Measurements from ENCODE around the gene DEAF1. TPM values are rescaled to one million over a fixed set of nuclear protein-coding genes. Genes with fewer than 3 reads are reported as not detected.

The DEAF1 gene
- total RNA-seq, 1 donor from 2014 or later: 60.5 TPM

GRCh38 chr11:623999-624704 is 70.9 kb downstream of the DEAF1 start:
- TF ChIP-seq, protein P1, sequence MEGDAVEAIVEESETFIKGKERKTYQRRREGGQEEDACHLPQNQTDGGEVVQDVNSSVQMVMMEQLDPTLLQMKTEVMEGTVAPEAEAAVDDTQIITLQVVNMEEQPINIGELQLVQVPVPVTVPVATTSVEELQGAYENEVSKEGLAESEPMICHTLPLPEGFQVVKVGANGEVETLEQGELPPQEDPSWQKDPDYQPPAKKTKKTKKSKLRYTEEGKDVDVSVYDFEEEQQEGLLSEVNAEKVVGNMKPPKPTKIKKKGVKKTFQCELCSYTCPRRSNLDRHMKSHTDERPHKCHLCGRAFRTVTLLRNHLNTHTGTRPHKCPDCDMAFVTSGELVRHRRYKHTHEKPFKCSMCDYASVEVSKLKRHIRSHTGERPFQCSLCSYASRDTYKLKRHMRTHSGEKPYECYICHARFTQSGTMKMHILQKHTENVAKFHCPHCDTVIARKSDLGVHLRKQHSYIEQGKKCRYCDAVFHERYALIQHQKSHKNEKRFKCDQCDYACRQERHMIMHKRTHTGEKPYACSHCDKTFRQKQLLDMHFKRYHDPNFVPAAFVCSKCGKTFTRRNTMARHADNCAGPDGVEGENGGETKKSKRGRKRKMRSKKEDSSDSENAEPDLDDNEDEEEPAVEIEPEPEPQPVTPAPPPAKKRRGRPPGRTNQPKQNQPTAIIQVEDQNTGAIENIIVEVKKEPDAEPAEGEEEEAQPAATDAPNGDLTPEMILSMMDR (IDR thresholded peaks at IDR 0.05): no peak
- intact Hi-C loops (cut with DNase I): no loop called here
- peaks cover 0 to 7% of the 10 kb centered on the region in 2 donors for H3K4me1 ChIP-seq
- no peaks in the 10 kb centered on the region for H3K9me3 ChIP-seq
- H3K27me3 ChIP-seq: no peaks in the 10 kb centered on the region
- no peak for DNase-seq (ENCODE audit: low spot score in 2 of 2)
- H3K27ac ChIP-seq: no peak overlapping the region
- H3K4me3 ChIP-seq: no peak overlapping the region
- peaks cover 0 to 8% of the 10 kb centered on the region in 2 donors for H3K36me3 ChIP-seq

- Histone ChIP-seq H3K9me3 (no peaks in the 10 kb centered on the region), H3K27me3 (no peaks in the 10 kb centered on the region), H3K4me3 (no peak overlapping the region), H3K27ac (no peak overlapping the region), H3K36me3 (peaks cover 0 to 8% of the 10 kb centered on the region in 2 donors), H3K4me1 (peaks cover 0 to 4% of the 10 kb centered on the region in 2 donors)
- TF ChIP-seq, protein P1 (IDR thresholded peaks at IDR 0.05): no peak
- DNase-seq (ENCODE audit: low spot score in 2 of 2): no peak
- intact Hi-C loops (cut with DNase I): no loop called here
Observed at GRCh38 chr11:623349-623869, 71.6 kb downstream of the DEAF1 start.

- intact Hi-C loops (cut with DNase I): no loop called here
- peaks cover 0 to 8% of the 10 kb centered on the region in 2 donors for H3K36me3 ChIP-seq
- no peaks in the 10 kb centered on the region for H3K27me3 ChIP-seq
- H3K9me3 ChIP-seq: no peaks in the 10 kb centered on the region
- DNase-seq (ENCODE audit: low spot score in 2 of 2): no peak
- no peak overlapping the region for H3K4me3 ChIP-seq
- TF ChIP-seq, protein P1 (IDR thresholded peaks at IDR 0.05): no peak
- no peak overlapping the region for H3K27ac ChIP-seq
- no peaks in the 10 kb centered on the region for H3K4me1 ChIP-seq
Observed at GRCh38 chr11:621838-622237, 73.2 kb downstream of the DEAF1 start.

DNA sequence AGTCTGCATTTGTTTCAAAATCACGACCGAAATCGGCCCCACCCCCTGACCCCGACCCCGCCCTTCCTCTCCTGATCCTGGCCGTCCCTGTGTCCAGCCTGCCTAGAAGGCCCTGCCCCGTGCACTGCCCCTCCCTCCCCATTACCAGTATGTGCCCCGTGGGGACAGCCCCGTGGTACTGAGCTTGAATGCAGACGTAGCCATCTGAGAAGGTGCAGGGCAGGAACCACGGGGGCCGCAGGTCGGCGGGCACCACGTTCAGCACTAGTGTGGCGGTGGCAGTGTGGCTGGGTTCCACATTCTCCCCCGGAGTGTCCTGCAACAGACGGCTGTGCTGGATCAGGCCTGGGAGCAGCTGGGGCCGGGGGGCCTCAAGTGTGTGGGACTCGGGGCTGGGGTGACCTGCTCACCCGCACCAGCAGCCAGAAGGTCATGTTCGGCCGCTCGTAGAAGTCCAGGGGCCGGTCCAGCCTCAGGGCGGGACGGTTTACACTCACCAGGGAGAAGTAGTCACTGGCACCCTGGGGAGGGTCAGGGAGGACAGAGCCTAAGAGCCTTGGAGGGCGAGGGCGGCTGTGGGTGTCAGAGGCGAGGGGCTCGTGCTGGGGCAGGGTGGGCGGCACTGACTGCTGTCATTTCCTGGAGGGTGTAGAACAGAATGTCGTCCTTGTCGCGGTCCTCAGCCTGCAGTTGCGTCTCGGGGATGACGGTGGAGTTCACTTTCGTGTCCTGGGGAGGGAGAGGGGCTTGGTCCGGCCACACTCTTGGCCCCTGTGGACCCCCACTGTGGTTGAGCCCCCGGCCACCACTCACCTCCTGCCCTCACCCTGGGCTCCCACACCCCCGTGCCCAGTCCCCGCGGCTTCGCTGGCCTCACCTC is 73.8 kb downstream of the DEAF1 start:
- H3K36me3 ChIP-seq: peaks cover 0 to 8% of the 10 kb centered on the region in 2 donors
- no peaks in the 10 kb centered on the region for H3K9me3 ChIP-seq
- TF ChIP-seq, protein P1 (IDR thresholded peaks at IDR 0.05): no peak

GRCh38 chr11:620201-620600 is 74.8 kb downstream of the DEAF1 start:
- no peak for DNase-seq (ENCODE audit: low spot score in 2 of 2)
- Histone ChIP-seq H3K27ac (no peak overlapping the region), H3K4me1 (peaks cover 1 to 2% of the 10 kb centered on the region in 2 donors), H3K36me3 (peaks cover 0 to 8% of the 10 kb centered on the region in 2 donors), H3K4me3 (no peak overlapping the region), H3K27me3 (no peaks in the 10 kb centered on the region), H3K9me3 (no peaks in the 10 kb centered on the region)
- TF ChIP-seq, protein P1 (IDR thresholded peaks at IDR 0.05): no peak
- intact Hi-C loops (cut with DNase I): no loop called here

More for the DNA sequence above, 73.8 kb downstream of the DEAF1 start:
- Histone ChIP-seq H3K4me1 (no peaks in the 10 kb centered on the region), H3K4me3 (no peak overlapping the region), H3K27me3 (no peaks in the 10 kb centered on the region), H3K27ac (no peak overlapping the region)
- intact Hi-C loops (cut with DNase I): no loop called here
- no peak for DNase-seq (ENCODE audit: low spot score in 2 of 2)
